Bone marrow (tissue), 2 donors: ENCODE data around the gene PDGFB.
"Not testable (repeated sequence)": the region's sequence is repeated elsewhere in the genome, so short reads cannot be mapped to it uniquely, and the experiment has no call there.

Experiments used
- DNase-seq, 2 donors: peaks; one replicate each; lab custom pipeline; 2025; lab: John Stamatoyannopoulos, UW

Gene PDGFB

DNA sequence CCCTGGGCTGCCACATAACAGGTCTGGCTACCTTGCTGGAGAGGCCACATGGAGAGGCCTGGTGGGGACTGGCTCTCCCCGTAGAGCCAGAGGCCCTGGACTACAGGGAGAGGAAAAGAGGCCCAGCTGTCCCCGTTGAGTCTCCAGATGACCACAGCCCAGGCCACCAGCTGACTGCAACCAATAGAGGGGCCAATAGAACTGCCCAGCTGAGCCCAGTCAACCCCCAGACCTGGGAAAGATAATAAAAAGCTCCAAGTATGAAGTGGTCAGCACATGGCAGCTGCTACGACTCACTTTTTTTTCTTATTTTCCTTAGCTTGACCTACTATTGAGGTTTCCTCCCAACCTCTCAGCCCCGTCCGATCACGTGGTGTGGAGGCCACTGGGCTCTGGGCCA lies 18.4 kb downstream of the PDGFB start:
- DNase-seq, result no peak

DNA sequence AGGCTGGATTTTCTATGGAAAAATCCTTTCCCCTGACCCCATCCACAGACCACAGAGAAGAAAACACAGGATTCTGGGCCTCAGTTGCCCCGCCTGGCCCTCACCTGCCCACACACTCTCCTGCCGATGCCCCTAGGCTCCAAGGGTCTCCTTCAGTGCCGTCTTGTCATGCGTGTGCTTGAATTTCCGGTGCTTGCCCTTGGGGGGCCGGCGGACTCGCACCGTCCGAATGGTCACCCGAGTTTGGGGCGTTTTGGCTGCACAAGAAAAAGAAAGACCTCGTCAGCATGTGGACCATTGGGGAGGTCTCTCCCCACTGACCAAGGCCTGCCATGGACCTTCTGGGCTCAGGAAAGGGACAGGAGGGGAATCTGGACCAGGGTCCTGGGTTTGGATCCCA lies 19.2 kb downstream of the PDGFB start:
- no peak for DNase-seq

- no peak for DNase-seq
These were observed 20.2 kb downstream of the PDGFB start for GRCh38 chr22:39224550-39224949.

GRCh38 chr22:39223091-39223710 lies 21.6 kb downstream of the PDGFB start:
- DNase-seq, result no peak

- DNase-seq, result no peak
These were observed 22.6 kb downstream of the PDGFB start for GRCh38 chr22:39221999-39222686.

- DNase-seq, result no peak
These were observed 23.6 kb downstream of the PDGFB start for GRCh38 chr22:39220890-39221850.

- no peak for DNase-seq
These were observed 24.3 kb downstream of the PDGFB start for GRCh38 chr22:39220450-39220849.

DNA sequence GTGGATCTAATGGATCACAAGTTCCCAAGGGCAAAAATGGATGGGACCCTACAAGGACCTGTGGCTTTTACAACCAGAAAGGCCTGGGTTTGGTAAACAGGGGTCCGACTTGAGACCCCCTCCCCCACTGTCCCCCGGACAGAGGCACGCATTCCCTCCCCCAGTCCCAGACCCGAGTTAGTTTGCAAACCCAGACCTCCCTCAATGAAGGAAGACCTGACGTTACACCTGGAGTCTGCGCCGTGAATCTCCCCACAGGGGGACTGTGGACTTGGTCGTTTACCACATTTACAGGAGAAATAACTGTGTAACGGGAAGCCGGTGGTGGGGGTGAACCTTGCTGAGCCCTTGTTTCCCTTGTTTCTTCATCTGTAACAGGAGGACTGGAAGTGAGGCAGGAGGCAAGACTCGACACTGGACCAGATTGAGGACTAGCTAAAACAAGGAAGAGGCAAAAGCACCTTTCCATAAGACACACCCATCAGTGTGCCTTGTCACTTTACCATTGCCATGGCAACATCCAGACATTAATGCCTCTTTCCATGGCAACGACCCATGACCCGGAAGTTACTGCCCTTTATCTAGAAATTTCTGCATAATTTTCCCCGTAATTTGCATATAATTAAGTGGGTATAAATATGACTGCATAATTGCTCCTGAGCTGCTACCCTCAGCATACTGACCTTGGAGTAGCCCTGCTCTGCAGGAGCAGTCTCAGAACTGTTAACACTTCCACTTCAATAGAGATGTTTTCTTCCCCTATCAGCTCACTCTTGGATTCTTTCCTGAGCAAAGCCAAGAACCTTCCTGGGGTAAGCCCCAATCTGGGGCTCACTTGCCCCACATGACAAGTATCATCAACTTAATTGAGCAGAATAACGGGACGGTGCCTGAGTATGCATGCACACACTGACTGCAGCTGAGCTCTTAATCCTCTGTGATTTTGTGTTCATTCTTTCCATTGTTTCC lies 25.4 kb downstream of the PDGFB start:
- no peak for DNase-seq

DNA sequence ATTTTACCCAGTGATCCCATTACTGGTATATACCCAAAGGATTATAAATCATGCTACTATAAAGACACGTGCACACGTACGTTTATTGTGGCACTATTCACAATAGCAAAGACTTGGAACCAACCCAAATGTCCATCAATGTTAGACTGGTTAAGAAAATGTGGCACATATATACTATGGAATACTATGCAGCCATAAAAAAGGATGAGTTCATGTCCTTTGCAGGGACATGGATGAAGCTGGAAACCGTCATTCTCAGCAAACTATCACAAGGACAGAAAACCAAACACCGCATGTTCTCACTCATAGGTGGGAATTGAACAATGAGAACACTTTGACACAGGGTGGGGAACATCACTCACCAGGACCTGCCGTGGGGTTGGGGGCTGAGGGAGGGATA lies 26.4 kb downstream of the PDGFB start:
- DNase-seq, result not testable (repeated sequence)

GRCh38 chr22:39216143-39216490 lies 28.7 kb downstream of the PDGFB start:
- DNase-seq, result no peak

DNA sequence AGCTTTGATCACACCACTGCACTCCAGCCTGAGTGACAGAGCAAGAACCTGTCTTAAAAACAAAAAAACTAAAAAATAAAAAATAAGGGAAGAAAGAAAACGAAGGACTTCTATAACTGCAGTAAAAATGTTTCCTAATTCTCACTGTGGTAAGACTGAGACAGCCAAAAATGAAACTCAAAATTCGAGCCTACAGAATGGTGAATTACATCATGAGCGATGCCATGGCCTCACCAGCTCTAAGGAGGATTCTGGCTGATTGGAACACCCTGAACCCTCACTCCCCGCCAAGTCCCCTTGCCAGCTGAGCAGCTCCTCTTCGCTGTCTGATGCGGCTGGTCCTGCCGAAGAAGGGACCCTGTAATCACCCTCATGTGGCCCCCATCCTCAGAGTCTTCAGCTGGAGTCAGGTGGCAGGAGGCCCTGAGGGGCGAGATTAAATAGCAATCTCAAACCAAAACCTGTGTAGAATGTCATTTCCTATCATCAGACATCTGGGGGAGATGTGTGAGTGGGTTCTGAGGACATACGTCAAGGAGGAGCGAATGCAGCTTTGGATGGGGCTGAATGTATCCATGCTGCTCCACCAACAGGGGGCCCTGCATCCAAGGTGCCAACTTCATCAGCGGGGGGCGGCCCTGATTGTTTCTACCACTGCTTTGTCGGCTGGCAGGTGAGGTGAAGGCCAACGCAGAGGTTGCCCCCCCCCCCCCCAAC lies 29.2 kb downstream of the PDGFB start:
- DNase-seq, result no peak

DNA sequence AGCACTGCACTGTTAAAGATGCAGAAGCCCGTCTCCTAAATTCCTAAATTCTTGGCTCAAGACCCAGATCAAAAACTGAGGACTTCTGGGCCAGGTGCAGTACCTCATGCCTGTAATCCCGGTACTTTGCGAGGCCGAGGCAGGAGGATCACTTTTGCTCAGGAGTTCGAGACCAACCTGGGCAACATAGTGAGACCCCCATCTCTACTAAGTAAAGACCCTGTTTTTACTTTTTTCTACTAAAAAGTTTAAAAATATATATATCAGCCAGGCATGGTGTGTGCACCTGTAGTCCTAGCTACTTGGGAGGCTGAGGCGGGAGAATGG lies 29.7 kb downstream of the PDGFB start:
- no peak for DNase-seq

GRCh38 chr22:39214383-39215069 lies 30.3 kb downstream of the PDGFB start:
- DNase-seq, result no peak

- DNase-seq, result no peak
These were observed 30.8 kb downstream of the PDGFB start for GRCh38 chr22:39214006-39214382.

DNA sequence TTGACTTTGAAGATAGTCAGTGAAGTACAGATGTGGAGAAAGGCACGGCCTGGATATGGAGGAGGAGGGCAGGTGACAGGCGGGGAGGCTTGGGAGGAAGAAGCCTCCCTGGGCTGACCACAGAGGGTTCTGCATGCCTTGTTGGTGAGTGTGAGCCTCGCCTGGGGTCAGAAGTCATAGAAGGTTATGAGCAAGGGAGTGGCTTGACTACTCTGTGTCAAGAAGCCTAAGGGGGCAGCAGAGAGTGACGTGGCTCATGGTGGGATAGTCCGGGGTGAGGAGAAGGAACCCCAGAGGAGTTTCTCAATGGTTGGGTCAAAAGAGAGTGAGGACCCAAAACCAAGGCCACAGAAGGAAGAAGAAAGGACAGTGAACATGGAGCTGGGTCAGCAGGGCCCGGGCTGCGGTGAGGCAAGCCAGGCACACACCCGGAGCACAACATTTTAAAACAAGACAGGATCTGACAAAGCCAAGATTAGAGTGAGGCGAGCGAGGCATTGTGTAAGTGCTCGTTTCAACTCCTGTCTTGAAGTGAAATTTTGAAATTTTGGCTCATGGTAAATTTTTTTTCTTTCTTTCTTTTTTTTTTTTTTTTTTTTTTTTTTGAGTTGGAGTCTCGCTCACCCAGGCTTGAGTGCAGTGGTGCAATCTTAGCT lies 31.9 kb downstream of the PDGFB start:
- no peak for DNase-seq

GRCh38 chr22:39209756-39210155 lies 35.0 kb downstream of the PDGFB start:
- no peak for DNase-seq

DNA sequence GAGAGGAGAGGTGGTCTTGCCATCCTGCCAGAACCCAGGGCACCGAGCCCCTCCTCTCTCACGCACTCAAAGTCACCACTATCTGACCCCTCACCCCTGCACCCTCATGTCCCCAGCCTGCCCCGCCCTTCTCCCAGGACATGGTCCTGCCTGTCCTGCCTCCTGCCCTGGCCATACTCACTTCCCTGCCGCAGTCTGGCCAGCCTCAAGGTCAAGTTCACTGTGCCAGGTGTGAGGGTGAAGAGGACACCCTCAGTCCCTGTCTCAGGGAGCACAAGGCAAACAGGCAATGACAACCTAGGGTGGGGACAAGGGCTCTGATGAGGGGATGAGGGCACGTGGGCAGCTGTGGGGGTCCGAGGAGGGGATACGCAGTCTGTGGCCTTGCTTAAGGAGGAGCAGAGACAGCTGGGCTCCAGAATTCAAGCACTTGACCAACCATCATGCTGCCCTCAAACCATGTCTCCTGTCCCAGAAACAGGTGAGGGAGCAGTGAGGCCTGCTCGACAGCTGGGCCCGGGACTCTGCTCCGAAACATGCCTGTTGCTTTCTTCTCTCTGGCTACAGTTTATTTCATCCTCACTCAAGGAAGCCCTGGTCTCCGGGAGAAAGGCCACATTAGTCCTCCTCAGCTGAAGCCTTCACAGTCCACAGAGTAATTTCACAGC lies 36.6 kb downstream of the PDGFB start:
- DNase-seq, result no peak

- DNase-seq, result no peak
These were observed 37.4 kb downstream of the PDGFB start for GRCh38 chr22:39207141-39208012.

GRCh38 chr22:39206491-39206890 lies 38.3 kb downstream of the PDGFB start:
- DNase-seq, result no peak
